C4-2B (cell line): ENCODE results near the gene ADARB2.

ENCODE experiments used
- ZFX ChIP-seq: fragments of 450-650 bp; IDR thresholded peaks from 2 replicates; pipeline ENCODE4 v1.6.1; 2017
- TF ChIP-seq, protein P1 (sequence below): fragments of 450-650 bp; conservative IDR thresholded peaks from 2 replicates; pipeline ENCODE4 v1.5.1; 2017; ENCODE audit warnings: mild to moderate bottlenecking

DNA sequence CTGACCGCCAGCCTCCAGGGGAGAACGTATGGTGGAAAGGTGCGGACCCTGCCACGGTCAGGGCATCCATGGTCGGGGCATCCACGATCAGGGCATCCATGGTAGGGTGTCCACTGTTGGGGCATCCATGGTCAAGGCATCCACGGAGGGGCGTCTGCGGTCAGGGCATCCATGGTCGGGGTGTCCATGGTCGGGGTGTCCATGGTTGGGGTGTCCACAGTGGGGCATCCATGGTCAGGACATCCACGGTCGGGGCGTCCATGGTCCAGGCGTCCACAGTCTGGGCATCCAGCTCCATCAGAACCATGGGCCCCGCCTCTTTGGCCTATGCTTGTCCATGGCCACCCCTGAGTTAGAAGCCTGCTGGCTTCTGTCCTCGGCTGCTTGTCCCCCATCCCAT, 148.1 kb downstream of the ADARB2 start:
- TF ChIP-seq, protein P1, sequence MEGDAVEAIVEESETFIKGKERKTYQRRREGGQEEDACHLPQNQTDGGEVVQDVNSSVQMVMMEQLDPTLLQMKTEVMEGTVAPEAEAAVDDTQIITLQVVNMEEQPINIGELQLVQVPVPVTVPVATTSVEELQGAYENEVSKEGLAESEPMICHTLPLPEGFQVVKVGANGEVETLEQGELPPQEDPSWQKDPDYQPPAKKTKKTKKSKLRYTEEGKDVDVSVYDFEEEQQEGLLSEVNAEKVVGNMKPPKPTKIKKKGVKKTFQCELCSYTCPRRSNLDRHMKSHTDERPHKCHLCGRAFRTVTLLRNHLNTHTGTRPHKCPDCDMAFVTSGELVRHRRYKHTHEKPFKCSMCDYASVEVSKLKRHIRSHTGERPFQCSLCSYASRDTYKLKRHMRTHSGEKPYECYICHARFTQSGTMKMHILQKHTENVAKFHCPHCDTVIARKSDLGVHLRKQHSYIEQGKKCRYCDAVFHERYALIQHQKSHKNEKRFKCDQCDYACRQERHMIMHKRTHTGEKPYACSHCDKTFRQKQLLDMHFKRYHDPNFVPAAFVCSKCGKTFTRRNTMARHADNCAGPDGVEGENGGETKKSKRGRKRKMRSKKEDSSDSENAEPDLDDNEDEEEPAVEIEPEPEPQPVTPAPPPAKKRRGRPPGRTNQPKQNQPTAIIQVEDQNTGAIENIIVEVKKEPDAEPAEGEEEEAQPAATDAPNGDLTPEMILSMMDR: no peak
- TF ChIP-seq ZFX: no peak
